DMS153 (cell line): ENCODE results near the gene MTCH1.

Source experiments
- DNase-seq: peaks from one replicate; lab custom pipeline; 2025; lab: John Stamatoyannopoulos, UW

Gene MTCH1

DNA sequence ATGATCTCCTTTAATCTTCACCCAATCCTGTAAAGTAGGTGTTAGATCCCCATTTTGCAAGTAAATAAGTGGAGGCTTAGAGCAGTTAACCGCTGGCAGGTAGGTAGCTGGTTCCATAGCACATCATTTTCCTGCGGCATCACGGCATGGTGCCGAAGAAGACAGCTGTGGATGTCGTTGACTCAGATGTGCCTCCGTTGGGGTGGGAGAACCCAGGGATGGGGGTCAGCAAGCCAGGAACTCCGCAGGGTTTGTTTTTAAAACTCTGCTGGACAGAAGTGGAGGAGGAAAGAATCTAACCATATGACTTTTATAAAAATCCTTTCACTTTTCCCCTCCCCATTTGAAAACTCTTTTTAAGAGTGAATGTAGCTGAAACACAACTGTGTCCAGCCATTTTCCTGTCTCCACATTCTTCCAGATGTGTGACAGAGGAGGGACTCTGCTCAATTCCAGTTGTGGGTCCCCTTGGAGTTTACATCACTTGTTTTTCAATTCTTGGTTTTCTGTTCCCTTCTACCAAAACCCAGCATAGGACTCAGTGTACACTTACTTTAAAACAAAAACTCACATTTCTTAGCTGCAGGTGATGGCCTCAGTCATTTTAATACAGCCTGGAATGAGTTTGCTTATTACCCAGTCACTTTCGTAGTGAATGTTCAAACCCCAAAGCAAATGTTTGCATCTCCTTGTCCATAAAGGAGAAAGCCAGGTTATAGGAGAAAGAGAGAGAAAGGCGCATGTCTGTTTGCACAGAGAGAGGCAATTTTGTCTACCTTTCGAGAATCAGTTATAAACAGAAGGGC, 59.1 kb downstream of the MTCH1 start:
- DNase-seq: no peak

DNA sequence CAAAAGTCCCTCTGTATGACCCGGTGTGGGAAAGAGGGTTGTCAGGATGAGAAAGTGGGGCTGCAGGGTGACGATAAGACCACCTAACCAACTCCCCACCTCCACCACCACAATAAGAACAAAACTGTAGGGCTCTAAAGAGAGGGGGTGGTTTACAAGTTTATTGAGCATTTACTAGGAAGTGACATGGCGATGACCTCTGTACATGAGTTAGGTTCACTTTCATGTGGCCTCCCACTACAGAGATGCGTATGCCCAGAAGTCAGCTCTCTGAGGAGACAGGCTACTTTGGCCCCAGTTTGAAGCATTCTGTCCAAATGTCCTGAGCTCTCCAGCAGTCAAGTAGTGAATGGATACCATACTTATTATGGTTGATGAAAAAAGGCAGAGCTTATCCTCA, 60.2 kb downstream of the MTCH1 start:
- DNase-seq: no peak

DNA sequence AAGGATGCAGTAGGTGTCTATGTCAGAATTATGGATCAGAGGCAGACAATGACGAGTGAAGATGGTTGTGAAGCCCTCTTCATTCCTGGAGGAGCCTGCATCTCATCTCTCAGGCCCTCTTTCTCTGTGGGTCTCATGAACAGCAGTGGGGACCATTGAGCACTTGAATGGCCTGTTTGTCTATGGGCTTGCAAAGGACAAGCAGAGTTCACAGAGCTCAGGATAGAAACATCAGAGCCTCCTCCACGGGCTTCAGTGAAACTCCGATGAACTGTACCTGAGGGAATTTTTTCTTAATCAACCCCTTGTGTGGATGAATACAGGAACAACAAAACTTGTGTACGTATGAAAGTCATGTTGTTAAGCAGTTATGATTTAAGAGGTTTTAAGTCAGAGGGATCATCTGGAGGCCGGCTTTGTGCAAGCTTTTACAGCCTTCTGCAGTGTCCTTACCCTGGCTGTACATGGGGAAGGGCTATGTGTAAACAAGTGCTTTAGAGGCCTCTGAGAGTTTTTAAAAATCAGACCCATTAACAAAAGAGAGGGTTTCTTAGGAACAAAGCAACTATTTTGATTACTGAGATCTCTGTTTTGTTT, 61.1 kb downstream of the MTCH1 start:
- no peak for DNase-seq

DNA sequence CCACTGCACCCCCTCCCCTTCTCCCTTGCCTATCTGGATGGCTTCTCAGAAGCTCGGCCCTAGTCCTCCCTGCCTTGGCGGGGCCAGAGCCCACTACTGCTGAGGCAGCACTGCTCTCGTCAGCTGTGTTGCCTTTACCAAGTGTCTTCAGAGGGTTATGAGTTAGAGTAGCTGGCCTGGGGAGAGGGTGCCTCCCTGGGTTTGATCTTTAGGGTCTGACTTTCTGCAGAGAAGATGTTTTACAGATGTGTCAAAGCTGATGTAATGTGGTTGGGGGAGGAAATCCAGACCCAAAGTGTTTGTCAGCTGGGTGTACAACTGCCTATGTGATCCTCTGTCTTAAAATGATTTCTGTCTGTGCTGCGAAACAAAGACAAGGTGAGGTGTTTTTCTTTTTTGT, 61.9 kb downstream of the MTCH1 start:
- DNase-seq: no peak

DNA sequence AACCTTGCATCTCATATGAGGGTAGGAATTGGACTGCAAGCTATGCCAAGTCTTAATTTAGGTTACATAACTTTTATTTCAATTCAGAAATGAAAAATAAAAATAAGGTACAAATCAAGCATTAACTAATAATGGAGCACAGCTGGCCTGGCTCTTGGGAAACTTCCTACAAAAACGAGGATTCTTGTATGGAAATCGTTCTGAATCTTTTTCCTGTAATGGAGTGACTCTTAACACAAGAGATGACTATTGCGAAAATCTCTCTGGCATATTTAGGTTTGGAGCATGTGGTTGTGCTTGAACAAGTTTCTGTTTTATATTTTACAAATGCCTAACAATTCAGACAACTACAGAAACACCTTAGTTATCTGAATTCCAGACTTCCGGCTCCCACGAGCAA, 65.5 kb downstream of the MTCH1 start:
- DNase-seq: no peak

DNA sequence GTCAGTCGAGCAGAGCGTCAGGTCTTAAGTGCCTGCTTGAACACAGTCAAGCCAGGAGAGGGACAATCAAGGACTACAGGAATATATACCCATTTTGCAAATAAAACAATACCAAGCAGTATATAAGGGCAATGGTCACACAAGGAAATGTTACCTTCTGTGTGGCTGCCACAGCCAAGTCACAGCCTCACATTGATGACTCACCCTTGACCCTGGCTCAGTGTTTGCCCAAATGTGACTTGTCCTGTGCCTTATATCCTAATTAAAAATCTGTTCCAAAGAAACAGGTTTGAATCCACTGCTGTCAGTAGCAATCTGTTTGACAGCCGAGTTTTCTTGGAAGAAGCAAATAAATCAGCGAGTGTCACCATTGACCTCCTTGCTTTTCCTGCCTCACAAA, 65.9 kb downstream of the MTCH1 start:
- no peak for DNase-seq
